Stimulated activated naive B cell treated with anti-CD40 and anti-IgM and Interleukin-4, amounts not matched to agents 10 μg/mL and 1 μg/mL and 100 μg/mL, for 72 hours (primary cell): ENCODE data around the gene INPP4A.
A peak's percentile ranks its signal among the peaks of the same experiment; 100 is the strongest.
"Not testable (repeated sequence)": the region's sequence is repeated elsewhere in the genome, so short reads cannot be mapped to it uniquely, and the experiment has no call there.

Experiments used
- ATAC-seq, 2 donors: fragments of 150-1000 bp; cut with Tn5 transposase; replicated peaks; 2 replicates each; pipeline ENCODE4 v1.10.0; 2021; ENCODE audit warnings: moderate library complexity in 1 of 2
- DNase-seq: peaks from one replicate; pipeline ENCODE4 v3.0.0; 2021
- H3K27ac Mint-ChIP-seq: one replicate; pipeline ENCODE4 v1.8.0; 2022; ENCODE audit warnings: mild to moderate bottlenecking, mixed read lengths
- H3K27me3 Mint-ChIP-seq, 2 donors: one replicate each; pipeline ENCODE4 v1.8.0; 2022; ENCODE audit warnings: mixed read lengths in 2 of 2
- H3K36me3 Mint-ChIP-seq, 2 donors: one replicate each; pipeline ENCODE4 v1.8.0; 2022; ENCODE audit warnings: mixed read lengths in 2 of 2, mild to moderate bottlenecking in 1 of 2
- H3K4me1 Mint-ChIP-seq, 2 donors: one replicate each; pipeline ENCODE4 v1.8.0; 2022; ENCODE audit warnings: mixed read lengths in 2 of 2, mild to moderate bottlenecking in 1 of 2
- H3K4me3 Mint-ChIP-seq, 2 donors: one replicate each; pipeline ENCODE4 v1.8.0; 2022; ENCODE audit warnings: mild to moderate bottlenecking in 2 of 2, mixed read lengths in 2 of 2, moderate library complexity in 1 of 2
- H3K9me3 Mint-ChIP-seq, 2 donors: one replicate each; pipeline ENCODE4 v1.8.0; 2022; ENCODE audit warnings: mixed read lengths in 2 of 2, mild to moderate bottlenecking in 1 of 2

The INPP4A gene

GRCh38 chr2:98582523-98582922 is 137.9 kb downstream of the INPP4A start:
- Mint-ChIP-seq H3K27ac (no peak overlapping the region), H3K4me3 (no peak overlapping the region), H3K36me3 (peaks cover 17 to 49% of the 10 kb centered on the region in 2 donors), H3K27me3 (no peaks in the 10 kb centered on the region), H3K9me3 (no peaks in the 10 kb centered on the region), H3K4me1 (peaks cover 7 to 14% of the 10 kb centered on the region in 2 donors)
- DNase-seq (no peak), ATAC-seq (no peak)

GRCh38 chr2:98583276-98583675 is 138.6 kb downstream of the INPP4A start:
- H3K27ac Mint-ChIP-seq, result no peak overlapping the region
- no peak overlapping the region for H3K4me3 Mint-ChIP-seq
- DNase-seq (no peak), ATAC-seq (no peak)
- no peaks in the 10 kb centered on the region for H3K27me3 Mint-ChIP-seq
- H3K4me1 Mint-ChIP-seq, result peaks cover 7 to 14% of the 10 kb centered on the region in 2 donors
- no peaks in the 10 kb centered on the region for H3K9me3 Mint-ChIP-seq
- peaks cover 12 to 41% of the 10 kb centered on the region in 2 donors for H3K36me3 Mint-ChIP-seq

GRCh38 chr2:98583816-98584618 is 139.4 kb downstream of the INPP4A start:
- peaks cover 7 to 14% of the 10 kb centered on the region in 2 donors for H3K4me1 Mint-ChIP-seq
- DNase-seq (no peak), ATAC-seq (no peak)
- H3K27ac Mint-ChIP-seq, result no peak overlapping the region
- no peak overlapping the region for H3K4me3 Mint-ChIP-seq
- H3K27me3 Mint-ChIP-seq, result no peaks in the 10 kb centered on the region
- H3K36me3 Mint-ChIP-seq, result peaks cover 12 to 36% of the 10 kb centered on the region in 2 donors
- H3K9me3 Mint-ChIP-seq, result no peaks in the 10 kb centered on the region

- H3K4me3 Mint-ChIP-seq, result no peak overlapping the region
- no peaks in the 10 kb centered on the region for H3K9me3 Mint-ChIP-seq
- H3K36me3 Mint-ChIP-seq, result peaks cover 12 to 31% of the 10 kb centered on the region in 2 donors
- no peak overlapping the region for H3K27ac Mint-ChIP-seq
- DNase-seq, result no peak
- H3K27me3 Mint-ChIP-seq, result no peaks in the 10 kb centered on the region
- H3K4me1 Mint-ChIP-seq, result peaks cover 7 to 13% of the 10 kb centered on the region in 2 donors
- no peak for ATAC-seq
Measured at GRCh38 chr2:98585386-98585785, 140.7 kb downstream of the INPP4A start.

GRCh38 chr2:98586551-98587140 is 142.0 kb downstream of the INPP4A start:
- Mint-ChIP-seq H3K27ac (no peak overlapping the region), H3K4me1 (peaks cover 0 to under 1% of the 10 kb centered on the region in 2 donors), H3K36me3 (peaks cover 16 to 43% of the 10 kb centered on the region in 2 donors), H3K27me3 (no peaks in the 10 kb centered on the region), H3K4me3 (no peak overlapping the region), H3K9me3 (no peaks in the 10 kb centered on the region)
- no peak for DNase-seq
- ATAC-seq, result no peak

- Mint-ChIP-seq H3K36me3 (peaks cover 17 to 42% of the 10 kb centered on the region in 2 donors), H3K4me3 (no peak overlapping the region), H3K27ac (peak overlapping the region; percentile 17), H3K27me3 (no peaks in the 10 kb centered on the region), H3K9me3 (peaks cover 4% of the 10 kb centered on the region in 2 donors), H3K4me1 (no peaks in the 10 kb centered on the region)
- DNase-seq (no peak), ATAC-seq (no peak)
Measured at GRCh38 chr2:98588880-98589431, 144.3 kb downstream of the INPP4A start.

- peaks cover 5 to 6% of the 10 kb centered on the region in 2 donors for H3K9me3 Mint-ChIP-seq
- peaks cover 18 to 40% of the 10 kb centered on the region in 2 donors for H3K36me3 Mint-ChIP-seq
- no peak overlapping the region for H3K4me3 Mint-ChIP-seq
- ATAC-seq (no peak), DNase-seq (no peak)
- H3K27me3 Mint-ChIP-seq, result no peaks in the 10 kb centered on the region
- no peak overlapping the region for H3K27ac Mint-ChIP-seq
- no peaks in the 10 kb centered on the region for H3K4me1 Mint-ChIP-seq
Measured at GRCh38 chr2:98589489-98589888, 144.8 kb downstream of the INPP4A start.

GRCh38 chr2:98592565-98592964 is 147.9 kb downstream of the INPP4A start:
- peaks cover 21 to 46% of the 10 kb centered on the region in 2 donors for H3K36me3 Mint-ChIP-seq
- no peaks in the 10 kb centered on the region for H3K4me1 Mint-ChIP-seq
- no peak overlapping the region for H3K4me3 Mint-ChIP-seq
- H3K27ac Mint-ChIP-seq, result no peak overlapping the region
- no peaks in the 10 kb centered on the region for H3K27me3 Mint-ChIP-seq
- H3K9me3 Mint-ChIP-seq, result peaks cover 5 to 6% of the 10 kb centered on the region in 2 donors
- ATAC-seq, result no peak
- no peak for DNase-seq

- H3K4me1 Mint-ChIP-seq, ATAC-seq, DNase-seq, H3K27ac Mint-ChIP-seq, H3K27me3 Mint-ChIP-seq, H3K9me3 Mint-ChIP-seq, H3K4me3 Mint-ChIP-seq: not testable (repeated sequence)
- H3K36me3 Mint-ChIP-seq, result peaks cover 23 to 55% of the 10 kb centered on the region in 2 donors
Measured at GRCh38 chr2:98594665-98595064, 150.0 kb downstream of the INPP4A start.

- Mint-ChIP-seq H3K9me3 (peaks cover 2% of the 10 kb centered on the region in 2 donors), H3K27me3 (no peaks in the 10 kb centered on the region), H3K4me3 (no peak overlapping the region), H3K4me1 (no peaks in the 10 kb centered on the region), H3K36me3 (peaks cover 17 to 32% of the 10 kb centered on the region in 2 donors), H3K27ac (no peak overlapping the region)
- DNase-seq (no peak), ATAC-seq (no peak)
Measured at GRCh38 chr2:98598781-98599428, 154.2 kb downstream of the INPP4A start.

- DNase-seq (peak; percentile 19), ATAC-seq (peak; percentile 78 to 82)
- H3K4me1 Mint-ChIP-seq, result peaks cover 14 to 25% of the 10 kb centered on the region in 2 donors
- no peaks in the 10 kb centered on the region for H3K9me3 Mint-ChIP-seq
- H3K4me3 Mint-ChIP-seq, result no peak overlapping the region
- peaks cover 13 to 26% of the 10 kb centered on the region in 2 donors for H3K36me3 Mint-ChIP-seq
- no peak overlapping the region for H3K27ac Mint-ChIP-seq
- H3K27me3 Mint-ChIP-seq, result no peaks in the 10 kb centered on the region
Measured at GRCh38 chr2:98601532-98602132, 157.0 kb downstream of the INPP4A start.

- no peak overlapping the region for H3K4me3 Mint-ChIP-seq
- peak overlapping the region; percentile 25 for H3K27ac Mint-ChIP-seq
- no peaks in the 10 kb centered on the region for H3K9me3 Mint-ChIP-seq
- H3K27me3 Mint-ChIP-seq, result no peaks in the 10 kb centered on the region
- peaks cover 12% of the 10 kb centered on the region in 2 donors for H3K36me3 Mint-ChIP-seq
- peaks cover 28 to 41% of the 10 kb centered on the region in 2 donors for H3K4me1 Mint-ChIP-seq
- DNase-seq (no peak), ATAC-seq (peak; percentile 19 to 40)
Measured at GRCh38 chr2:98604547-98604946, 159.9 kb downstream of the INPP4A start.

GRCh38 chr2:98605076-98605475 is 160.4 kb downstream of the INPP4A start:
- no peak for DNase-seq
- no peak for ATAC-seq
- no peaks in the 10 kb centered on the region for H3K9me3 Mint-ChIP-seq
- H3K36me3 Mint-ChIP-seq, result peaks cover 8 to 12% of the 10 kb centered on the region in 2 donors
- H3K4me1 Mint-ChIP-seq, result peaks cover 31 to 46% of the 10 kb centered on the region in 2 donors
- H3K4me3 Mint-ChIP-seq, result no peak overlapping the region
- no peaks in the 10 kb centered on the region for H3K27me3 Mint-ChIP-seq
- H3K27ac Mint-ChIP-seq, result peak overlapping the region; percentile 37

GRCh38 chr2:98606431-98606830 is 161.8 kb downstream of the INPP4A start:
- H3K4me1 Mint-ChIP-seq, result peaks cover 35 to 55% of the 10 kb centered on the region in 2 donors
- H3K4me3 Mint-ChIP-seq, result peak overlapping the region in 1 of 2 donors; percentile 14
- DNase-seq (no peak), ATAC-seq (no peak)
- no peaks in the 10 kb centered on the region for H3K27me3 Mint-ChIP-seq
- H3K9me3 Mint-ChIP-seq, result no peaks in the 10 kb centered on the region
- H3K36me3 Mint-ChIP-seq, result peaks cover 9 to 14% of the 10 kb centered on the region in 2 donors
- H3K27ac Mint-ChIP-seq, result no peak overlapping the region
